ENCODE results near the gene SIVA1.

Gene SIVA1

GRCh38 chr14:104771918-104772706 is 19.2 kb downstream of the SIVA1 start:
- DNase-seq: no peak

- DNase-seq: no peak
These were observed 20.0 kb downstream of the SIVA1 start for GRCh38 chr14:104772707-104773504.

GRCh38 chr14:104773505-104774452 is 20.8 kb downstream of the SIVA1 start:
- DNase-seq: no peak

DNA sequence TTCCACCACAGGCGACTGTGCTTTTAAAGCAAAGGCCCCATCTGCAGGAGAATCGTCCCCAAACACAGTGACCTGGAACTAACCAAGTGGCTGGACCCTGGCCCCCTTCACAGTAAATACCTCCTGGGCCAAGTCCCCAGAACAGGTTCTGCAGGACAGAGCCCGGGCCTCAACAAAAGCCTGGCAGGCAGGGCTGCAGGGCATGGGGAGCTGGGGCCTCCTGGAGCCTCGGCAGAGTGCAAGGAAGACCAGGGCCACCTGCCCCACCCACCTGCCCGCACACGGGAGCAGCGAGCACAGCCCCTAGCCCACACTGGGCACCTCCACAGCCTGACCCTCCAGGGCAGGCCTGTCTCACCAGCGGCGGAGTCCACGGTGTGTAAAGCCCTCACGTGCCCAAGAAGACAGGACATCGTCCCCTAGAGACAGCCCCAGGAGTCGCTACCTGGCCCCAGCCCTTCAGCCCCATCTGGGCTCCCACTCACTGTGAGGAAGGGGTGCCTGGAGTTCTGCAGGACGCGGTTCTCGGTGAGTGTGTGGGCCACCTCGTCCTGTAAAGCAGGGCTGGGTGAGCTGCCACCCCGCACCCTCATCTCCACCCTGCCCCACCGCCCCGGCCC is 21.6 kb downstream of the SIVA1 start:
- no peak for DNase-seq

DNA sequence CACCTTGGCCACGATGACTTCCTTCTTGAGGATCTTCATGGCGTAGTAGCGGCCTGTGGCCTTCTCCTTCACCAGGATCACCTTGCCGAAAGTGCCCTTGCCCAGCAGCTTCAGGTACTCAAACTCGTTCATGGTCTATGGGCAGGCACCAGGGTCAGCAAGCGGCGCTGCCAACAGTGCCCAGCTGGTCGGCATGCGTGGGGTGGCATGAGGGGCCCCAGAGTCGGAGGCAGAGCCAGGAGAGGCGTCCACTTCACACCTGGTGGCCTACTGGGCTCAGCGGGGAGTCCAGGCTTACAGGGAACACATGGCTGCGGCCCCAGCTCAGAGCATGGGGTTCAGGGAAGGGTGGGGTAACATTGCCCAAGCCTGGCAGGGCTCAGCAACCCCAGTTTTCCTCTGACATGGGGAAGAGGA is 22.1 kb downstream of the SIVA1 start:
- no peak for DNase-seq

DNA sequence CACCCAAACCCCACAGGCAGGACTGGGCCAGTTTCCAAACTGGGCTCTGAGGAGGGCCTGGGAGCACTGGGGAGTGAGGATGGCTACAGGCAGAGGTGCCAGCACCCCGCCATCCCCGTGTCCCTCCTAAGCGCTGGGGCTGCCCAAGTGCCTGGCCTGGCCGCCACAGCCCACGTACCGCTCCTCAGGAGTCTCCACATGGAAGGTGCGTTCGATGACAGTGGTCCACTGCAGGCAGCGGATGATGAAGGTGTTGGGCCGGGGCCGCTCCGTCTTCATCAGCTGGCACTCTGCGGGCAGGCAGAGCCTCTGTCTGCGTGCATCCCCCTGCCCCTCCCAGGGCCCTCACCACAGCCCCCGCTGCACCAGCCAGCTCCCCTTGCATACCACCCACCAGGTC is 23.5 kb downstream of the SIVA1 start:
- DNase-seq: no peak

DNA sequence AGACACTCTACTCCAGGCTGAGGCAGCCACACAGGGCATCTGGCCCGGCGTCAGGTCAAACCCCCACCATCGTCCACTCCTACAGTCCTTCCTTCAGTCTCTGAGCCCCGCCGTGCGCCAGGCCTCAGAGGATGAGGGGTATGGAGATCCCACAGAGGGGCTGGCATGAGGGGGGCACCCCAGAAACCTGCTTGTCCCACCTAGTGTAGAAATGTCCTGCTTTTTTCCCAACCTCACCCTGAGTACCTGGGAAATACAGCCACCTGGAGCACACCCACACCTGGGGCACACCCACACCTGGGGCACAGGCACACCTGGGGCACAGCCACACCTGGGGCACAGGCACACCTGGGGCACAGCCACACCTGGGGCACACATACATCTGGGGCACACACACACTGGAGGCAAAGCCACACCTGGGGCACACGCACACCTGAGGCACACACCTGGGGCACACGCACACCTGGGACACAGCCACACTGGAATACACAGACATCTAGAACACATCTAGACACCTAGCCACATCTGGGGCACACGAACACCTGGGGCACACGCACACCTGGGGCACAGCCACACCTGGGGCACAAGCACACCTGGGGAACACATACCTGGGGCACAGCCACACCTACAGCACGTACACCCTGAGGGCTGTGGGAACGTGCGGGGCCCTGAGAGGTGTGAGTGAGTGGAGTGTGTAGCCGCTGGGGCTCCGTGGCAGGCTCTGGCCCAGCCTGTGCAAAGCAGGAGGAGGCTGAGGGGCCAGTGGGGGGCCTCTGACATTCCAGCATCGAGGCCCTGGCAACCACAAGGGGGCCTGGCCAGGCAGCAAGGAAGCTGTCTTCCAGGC is 24.2 kb downstream of the SIVA1 start:
- no peak for DNase-seq

GRCh38 chr14:104777808-104778249 is 24.9 kb downstream of the SIVA1 start:
- no peak for DNase-seq

DNA sequence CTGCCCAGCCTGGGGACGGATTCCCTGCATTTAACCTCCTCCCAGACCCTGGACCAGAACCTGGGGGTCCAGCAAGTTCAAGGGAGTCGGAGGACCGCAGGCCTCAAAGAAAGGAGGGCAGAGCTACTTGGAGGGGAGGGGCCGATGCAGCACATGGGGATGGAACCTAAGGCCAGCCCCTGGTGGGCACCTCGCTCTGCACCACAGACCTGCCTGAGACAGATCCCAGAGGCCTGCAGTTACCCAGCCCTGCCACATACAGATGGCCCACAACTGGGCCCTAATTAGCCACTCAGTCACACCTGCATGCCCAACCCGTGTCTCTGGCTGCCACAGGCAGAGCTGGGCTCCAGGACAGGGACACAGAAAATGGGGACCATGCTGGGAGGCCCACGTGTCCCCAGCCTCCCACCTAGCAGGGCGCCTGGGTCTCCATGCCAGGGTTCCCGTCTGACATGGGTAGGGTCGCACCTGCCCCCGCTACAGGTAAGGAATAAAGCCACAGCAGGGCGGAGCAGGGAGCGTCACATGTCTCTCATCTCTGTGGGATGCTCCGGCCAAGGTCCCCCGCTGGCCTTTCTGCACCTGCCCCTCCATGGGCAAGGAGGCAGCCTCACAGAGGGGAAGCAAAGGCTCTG is 25.9 kb downstream of the SIVA1 start:
- DNase-seq: no peak

- no peak for DNase-seq
These were observed 27.0 kb downstream of the SIVA1 start for GRCh38 chr14:104779776-104780512.

- DNase-seq: no peak
These were observed 27.6 kb downstream of the SIVA1 start for GRCh38 chr14:104780513-104781030.

DNA sequence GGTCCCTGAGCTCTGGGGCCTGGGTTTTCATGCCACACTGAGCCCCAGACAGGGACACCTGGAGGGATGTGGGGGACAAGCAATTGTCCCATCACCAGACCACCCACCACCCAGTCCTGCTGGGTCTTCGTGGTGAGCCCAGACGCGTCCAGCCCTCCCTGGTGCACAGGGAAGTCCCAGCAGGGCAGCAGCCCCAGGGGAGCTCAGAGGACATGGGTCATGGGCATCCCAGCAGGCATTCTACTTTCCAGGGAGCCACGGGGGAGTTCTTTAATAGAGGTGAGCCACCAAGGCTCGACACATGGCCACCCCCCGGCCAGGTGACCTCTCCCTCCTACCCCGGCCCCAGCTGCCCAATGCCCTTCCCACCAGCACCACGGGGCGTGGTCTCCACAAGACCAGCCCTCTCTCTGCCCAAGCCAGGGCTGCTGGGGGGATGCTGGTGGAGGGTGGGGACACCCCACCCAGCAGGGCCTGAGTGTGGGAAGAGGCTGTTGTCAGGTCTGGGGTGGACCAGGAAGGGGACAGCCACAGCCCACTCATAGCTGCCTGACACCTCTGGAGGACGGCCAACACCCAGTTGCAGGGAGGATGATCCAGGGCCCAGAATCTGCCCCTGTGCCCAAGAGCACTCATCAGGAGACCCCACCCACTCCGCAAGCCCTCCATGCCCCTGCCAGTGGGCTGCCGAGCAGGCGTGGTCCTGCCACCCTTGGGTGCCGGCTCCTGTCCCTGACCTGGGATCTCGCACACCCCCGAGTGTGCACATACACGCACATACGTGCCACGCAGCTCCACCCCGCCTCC is 28.5 kb downstream of the SIVA1 start:
- DNase-seq: no peak

DNA sequence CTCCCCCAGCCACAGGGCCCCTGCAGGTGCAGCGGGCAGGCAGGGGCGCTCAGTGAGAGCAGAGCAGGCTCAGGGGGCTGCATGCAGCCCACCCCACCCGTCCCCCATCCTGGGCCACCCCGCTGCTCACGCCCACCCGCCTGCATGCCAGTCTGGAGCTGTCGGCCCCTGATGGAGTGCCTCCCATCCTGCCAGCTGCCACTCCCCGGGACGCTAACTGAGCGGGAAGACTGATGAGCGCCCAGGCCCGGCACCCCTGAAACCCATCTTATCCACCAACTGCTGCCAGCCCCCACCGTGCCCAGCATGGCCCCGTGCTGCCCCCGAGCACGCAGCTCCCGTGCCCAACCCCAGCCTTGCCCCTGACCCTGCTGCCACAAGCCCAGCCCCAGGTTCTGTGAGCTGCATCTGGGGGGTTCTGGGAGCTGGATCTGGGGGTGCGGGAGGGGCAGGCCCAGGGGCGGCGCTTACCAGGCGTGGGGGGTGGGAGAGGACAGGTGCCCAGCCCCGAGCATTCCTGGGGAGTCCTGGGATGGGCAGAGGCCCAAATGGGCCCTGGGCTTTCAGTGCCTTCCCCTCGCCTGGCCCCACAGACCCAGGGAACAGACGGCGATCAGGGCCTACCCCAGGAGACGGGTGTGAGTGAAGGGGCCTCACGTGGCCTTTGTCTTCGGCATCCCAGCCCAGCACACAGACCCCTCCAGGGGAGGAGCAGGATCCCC is 29.3 kb downstream of the SIVA1 start:
- no peak for DNase-seq

DNA sequence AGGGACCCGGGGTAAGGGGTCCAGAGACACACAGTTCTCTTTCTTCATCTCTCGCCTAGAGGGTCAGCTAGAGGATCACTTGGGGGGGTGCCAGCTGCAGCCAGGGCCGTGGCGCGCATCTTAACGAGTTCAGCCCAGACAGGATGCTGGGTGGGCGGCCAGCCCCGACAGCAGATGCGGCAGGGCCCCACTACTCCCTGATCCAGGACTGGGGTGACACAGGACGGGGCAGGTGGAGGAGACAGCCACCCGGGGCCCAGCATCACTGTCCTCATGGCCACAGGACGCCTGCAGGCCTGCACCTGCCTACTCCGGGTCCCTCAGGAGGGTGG is 29.8 kb downstream of the SIVA1 start:
- no peak for DNase-seq

DNA sequence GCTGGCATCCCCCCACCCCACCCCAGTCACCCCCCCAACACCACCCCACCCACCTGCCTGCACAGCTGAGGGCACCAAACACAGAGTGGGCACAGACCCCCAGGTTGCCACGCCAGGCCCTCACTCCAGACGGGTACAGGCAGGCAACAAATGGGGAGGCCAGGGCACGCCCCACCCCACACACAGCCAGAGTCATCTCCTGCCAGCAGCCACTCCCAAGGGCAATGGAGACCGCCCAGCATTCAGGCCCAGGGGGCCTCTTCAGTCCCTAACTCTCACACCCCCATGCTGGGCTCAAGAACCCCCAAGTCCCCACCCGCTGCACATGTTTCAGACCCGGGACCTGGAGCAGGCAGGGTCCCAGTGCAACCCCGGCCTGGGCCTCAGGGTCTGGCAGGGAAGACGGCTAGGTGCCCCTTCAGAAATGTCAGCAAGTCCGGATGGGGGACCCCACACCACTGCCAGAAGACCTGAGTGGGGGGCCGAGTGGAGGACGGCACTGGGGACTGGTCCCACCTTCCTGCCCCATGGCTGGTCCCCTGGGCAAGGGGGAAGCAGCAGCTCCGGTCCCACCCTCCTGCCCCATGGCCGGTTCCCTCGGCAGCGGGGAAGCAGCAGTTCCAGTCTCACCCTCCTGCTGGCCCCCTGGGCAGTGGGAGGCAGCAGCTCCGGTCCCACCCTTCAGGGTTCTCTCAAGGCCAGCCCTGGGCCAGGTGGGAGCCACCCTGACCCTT is 30.7 kb downstream of the SIVA1 start:
- DNase-seq: no peak

DNA sequence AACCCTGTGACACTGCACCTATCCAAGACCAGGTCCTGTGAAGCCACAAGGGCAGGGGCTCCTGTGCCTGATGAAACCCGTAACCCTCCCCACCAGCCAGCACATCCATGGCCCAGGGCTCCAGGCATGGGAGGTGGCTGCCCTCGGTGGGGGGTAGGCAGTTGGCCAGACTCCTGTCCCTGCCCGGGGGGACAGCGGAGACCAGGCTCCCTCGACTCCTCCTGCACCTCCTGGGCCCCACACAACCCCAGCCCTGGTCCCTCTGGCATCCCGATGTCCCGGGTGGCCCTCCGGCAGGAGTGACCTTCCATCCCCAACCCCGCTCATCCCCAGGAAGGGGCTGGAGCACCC is 31.2 kb downstream of the SIVA1 start:
- no peak for DNase-seq

- DNase-seq: no peak
These were observed 32.1 kb downstream of the SIVA1 start for GRCh38 chr14:104784846-104785707.

All from hematopoietic multipotent progenitor cell treated with erythropoietin and hydrocortisone succinate and interleukin-3 and kit ligand, for 6 days (in vitro differentiated cells).